Measurements from ENCODE around the gene FER.

The FER gene

GRCh38 chr5:108727651-108728565 is 19.8 kb upstream of the FER start:
- peak overlapping the region; percentile 67 for H3K4me3 ChIP-seq (ENCODE audit: low read depth, low read length)
- no peak for TF ChIP-seq CTCF (IDR thresholded peaks at IDR 0.05; ENCODE audit: low read depth, low read length)
- DNase-seq, result peak; percentile 94
- no peaks in the 10 kb centered on the region for H3K27me3 ChIP-seq (ENCODE audit: insufficient read depth, low read depth, severe bottlenecking)
- H3K27ac ChIP-seq, result peak overlapping the region; percentile 88
- H3K9me3 ChIP-seq (ENCODE audit: severe bottlenecking), result no peaks in the 10 kb centered on the region
- no peaks in the 10 kb centered on the region for H3K36me3 ChIP-seq

- Histone ChIP-seq H3K27ac (peak overlapping the region; percentile 88), H3K27me3 (ENCODE audit: insufficient read depth, low read depth, severe bottlenecking) (no peaks in the 10 kb centered on the region), H3K4me3 (ENCODE audit: low read depth, low read length) (peak overlapping the region; percentile 67), H3K9me3 (ENCODE audit: severe bottlenecking) (no peaks in the 10 kb centered on the region), H3K36me3 (no peaks in the 10 kb centered on the region)
- TF ChIP-seq CTCF (IDR thresholded peaks at IDR 0.05; ENCODE audit: low read depth, low read length), result no peak
- DNase-seq, result no peak
Observed at GRCh38 chr5:108728566-108729241, 19.0 kb upstream of the FER start.

GRCh38 chr5:108729242-108729615 is 18.5 kb upstream of the FER start:
- Histone ChIP-seq H3K27me3 (ENCODE audit: insufficient read depth, low read depth, severe bottlenecking) (no peaks in the 10 kb centered on the region), H3K4me3 (ENCODE audit: low read depth, low read length) (no peak overlapping the region), H3K27ac (no peak overlapping the region), H3K36me3 (no peaks in the 10 kb centered on the region), H3K9me3 (ENCODE audit: severe bottlenecking) (no peaks in the 10 kb centered on the region)
- no peak for TF ChIP-seq CTCF (IDR thresholded peaks at IDR 0.05; ENCODE audit: low read depth, low read length)
- DNase-seq, result no peak

- H3K4me3 ChIP-seq (ENCODE audit: low read depth, low read length), result no peak overlapping the region
- no peak for DNase-seq
- H3K36me3 ChIP-seq, result no peaks in the 10 kb centered on the region
- no peak for TF ChIP-seq CTCF (IDR thresholded peaks at IDR 0.05; ENCODE audit: low read depth, low read length)
- no peak overlapping the region for H3K27ac ChIP-seq
- H3K9me3 ChIP-seq (ENCODE audit: severe bottlenecking), result no peaks in the 10 kb centered on the region
- no peaks in the 10 kb centered on the region for H3K27me3 ChIP-seq (ENCODE audit: insufficient read depth, low read depth, severe bottlenecking)
Observed at GRCh38 chr5:108730617-108731340, 16.9 kb upstream of the FER start.

- Histone ChIP-seq H3K27ac (no peak overlapping the region), H3K4me3 (ENCODE audit: low read depth, low read length) (no peak overlapping the region), H3K36me3 (no peaks in the 10 kb centered on the region), H3K9me3 (ENCODE audit: severe bottlenecking) (no peaks in the 10 kb centered on the region), H3K27me3 (ENCODE audit: insufficient read depth, low read depth, severe bottlenecking) (no peaks in the 10 kb centered on the region)
- DNase-seq, result no peak
- TF ChIP-seq CTCF (IDR thresholded peaks at IDR 0.05; ENCODE audit: low read depth, low read length), result no peak
Observed at GRCh38 chr5:108735790-108736189, 11.9 kb upstream of the FER start.
